ENCODE results near the gene HOXB1. TPM values are rescaled to one million over a fixed set of nuclear protein-coding genes. Genes with fewer than 3 reads are reported as not detected.

Gene HOXB1
- total RNA-seq, 1 experiment from 2014 or later, result not detected

DNA sequence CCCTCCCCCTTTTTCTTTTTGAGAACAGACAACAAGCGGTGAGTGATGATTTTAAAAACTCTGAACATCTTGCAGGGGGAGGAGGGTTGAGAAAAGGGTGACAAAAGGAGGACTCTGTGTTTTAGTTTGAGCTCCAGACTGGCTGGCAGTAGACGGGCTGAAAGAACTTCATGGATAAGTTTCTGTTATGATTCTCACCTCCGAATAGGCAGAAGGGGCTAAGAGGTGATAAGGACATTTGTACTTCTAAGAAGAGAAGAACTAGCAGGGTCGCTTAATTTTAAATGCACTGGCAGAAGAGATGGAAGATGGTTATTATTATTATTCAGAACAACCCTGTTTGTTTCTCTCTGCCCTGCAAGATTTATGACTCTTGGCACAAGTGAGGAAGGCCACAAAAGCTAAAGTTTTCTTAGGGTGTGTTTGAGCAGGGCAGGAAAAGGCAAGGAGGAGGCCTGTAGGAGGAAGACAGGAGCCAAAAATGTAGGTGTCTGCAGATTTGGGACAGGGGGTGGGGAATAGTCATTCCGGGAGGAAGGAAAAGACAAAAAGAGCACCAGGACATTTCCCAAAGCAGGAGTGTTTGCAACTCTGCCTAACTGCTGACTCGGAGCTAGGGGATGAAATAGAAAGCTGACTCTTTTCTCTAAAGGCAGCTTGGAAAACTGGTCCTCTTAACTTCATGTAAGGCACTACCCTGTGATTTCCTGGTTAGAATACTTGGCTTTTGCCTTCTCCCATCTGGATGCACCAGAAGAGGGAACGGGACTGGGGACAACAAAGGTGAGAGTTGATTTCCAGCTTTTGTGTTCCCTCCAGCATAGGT lies 26.0 kb upstream of the HOXB1 start:
- Histone ChIP-seq H3F3A (ENCODE audit: insufficient read depth, low read depth) (no peaks in the 10 kb centered on the region), H2AFZ (no peak overlapping the region), H3K9me3 (ENCODE audit: insufficient read depth, low read depth) (no peaks in the 10 kb centered on the region), H3K4me1 (replicated peaks; ENCODE audit: insufficient read depth) (no peaks in the 10 kb centered on the region), H3K4me3 (no peak overlapping the region), H3K79me2 (ENCODE audit: low read depth) (no peaks in the 10 kb centered on the region), H4K20me1 (ENCODE audit: insufficient read depth) (no peaks in the 10 kb centered on the region), H3K4me2 (no peak overlapping the region), H3K9me2 (ENCODE audit: insufficient read depth) (no peaks in the 10 kb centered on the region), H3K27ac (no peak overlapping the region), H3K27me3 (ENCODE audit: insufficient read depth, low read depth) (no peaks in the 10 kb centered on the region), H3K36me3 (ENCODE audit: low read depth) (no peaks in the 10 kb centered on the region)
- ChIA-PET POLR2A (ENCODE audit: unreplicated experiment) (no interaction called here), CTCF (interaction anchor here (0.7 kb wide), 1 partner anchor 430 kb away, joined by 5 read pairs; no protein-coding TSS in a partner anchor)
- BruUV-seq (replicated peaks), result no TSS peak
- DNase-seq, result no peak
- intact Hi-C loops (cut with micrococcal nuclease; ENCODE audit: unreplicated experiment), result no loop called here
- no peak for TF ChIP-seq EZH2 (IDR thresholded peaks at IDR 0.05; ENCODE audit: low read depth)
- TF ChIP-seq, protein P1, sequence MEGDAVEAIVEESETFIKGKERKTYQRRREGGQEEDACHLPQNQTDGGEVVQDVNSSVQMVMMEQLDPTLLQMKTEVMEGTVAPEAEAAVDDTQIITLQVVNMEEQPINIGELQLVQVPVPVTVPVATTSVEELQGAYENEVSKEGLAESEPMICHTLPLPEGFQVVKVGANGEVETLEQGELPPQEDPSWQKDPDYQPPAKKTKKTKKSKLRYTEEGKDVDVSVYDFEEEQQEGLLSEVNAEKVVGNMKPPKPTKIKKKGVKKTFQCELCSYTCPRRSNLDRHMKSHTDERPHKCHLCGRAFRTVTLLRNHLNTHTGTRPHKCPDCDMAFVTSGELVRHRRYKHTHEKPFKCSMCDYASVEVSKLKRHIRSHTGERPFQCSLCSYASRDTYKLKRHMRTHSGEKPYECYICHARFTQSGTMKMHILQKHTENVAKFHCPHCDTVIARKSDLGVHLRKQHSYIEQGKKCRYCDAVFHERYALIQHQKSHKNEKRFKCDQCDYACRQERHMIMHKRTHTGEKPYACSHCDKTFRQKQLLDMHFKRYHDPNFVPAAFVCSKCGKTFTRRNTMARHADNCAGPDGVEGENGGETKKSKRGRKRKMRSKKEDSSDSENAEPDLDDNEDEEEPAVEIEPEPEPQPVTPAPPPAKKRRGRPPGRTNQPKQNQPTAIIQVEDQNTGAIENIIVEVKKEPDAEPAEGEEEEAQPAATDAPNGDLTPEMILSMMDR (conservative IDR thresholded peaks at IDR 0.05), result no peak

GRCh38 chr17:48556229-48556575 lies 25.4 kb upstream of the HOXB1 start:
- Histone ChIP-seq H2AFZ (no peak overlapping the region), H3K4me3 (no peak overlapping the region), H3K27me3 (ENCODE audit: insufficient read depth, low read depth) (no peaks in the 10 kb centered on the region), H3K4me2 (no peak overlapping the region), H3K9me3 (ENCODE audit: insufficient read depth, low read depth) (no peaks in the 10 kb centered on the region), H3K4me1 (replicated peaks; ENCODE audit: insufficient read depth) (no peaks in the 10 kb centered on the region), H3K36me3 (ENCODE audit: low read depth) (no peaks in the 10 kb centered on the region), H3K27ac (no peak overlapping the region), H3K79me2 (ENCODE audit: low read depth) (no peaks in the 10 kb centered on the region), H3F3A (ENCODE audit: insufficient read depth, low read depth) (no peaks in the 10 kb centered on the region), H3K9me2 (ENCODE audit: insufficient read depth) (no peaks in the 10 kb centered on the region), H4K20me1 (ENCODE audit: insufficient read depth) (no peaks in the 10 kb centered on the region)
- POLR2A ChIA-PET (ENCODE audit: unreplicated experiment), result no interaction called here
- no TSS peak for BruUV-seq (replicated peaks)
- intact Hi-C loops (cut with micrococcal nuclease; ENCODE audit: unreplicated experiment), result no loop called here
- no peak for TF ChIP-seq EZH2 (IDR thresholded peaks at IDR 0.05; ENCODE audit: low read depth)
- TF ChIP-seq, protein P1 (conservative IDR thresholded peaks at IDR 0.05), result no peak
- CTCF ChIA-PET, result interaction anchor here (0.7 kb wide), 1 partner anchor 429 kb away, joined by 5 read pairs; no protein-coding TSS in a partner anchor
- no peak for DNase-seq

GRCh38 chr17:48555258-48556228 lies 24.7 kb upstream of the HOXB1 start:
- no peak for TF ChIP-seq EZH2 (IDR thresholded peaks at IDR 0.05; ENCODE audit: low read depth)
- TF ChIP-seq, protein P1 (conservative IDR thresholded peaks at IDR 0.05), result peak; percentile 29; the same call in 1 of the 2 replicates
- intact Hi-C loops (cut with micrococcal nuclease; ENCODE audit: unreplicated experiment), result no loop called here

More at GRCh38 chr17:48555258-48556228, 24.7 kb upstream of the HOXB1 start:
- Histone ChIP-seq H3K27ac (0 out of 2 replicates have a peak overlapping the region, but pooled peaks have one; percentile 34), H3K36me3 (ENCODE audit: low read depth) (no peaks in the 10 kb centered on the region), H3K79me2 (ENCODE audit: low read depth) (no peaks in the 10 kb centered on the region), H3K9me3 (ENCODE audit: insufficient read depth, low read depth) (no peaks in the 10 kb centered on the region), H3F3A (ENCODE audit: insufficient read depth, low read depth) (no peaks in the 10 kb centered on the region), H3K9me2 (ENCODE audit: insufficient read depth) (no peaks in the 10 kb centered on the region), H3K4me2 (peak overlapping the region; percentile 67), H2AFZ (peak overlapping the region; percentile 75; the same call in 1 of the 2 replicates), H4K20me1 (ENCODE audit: insufficient read depth) (no peaks in the 10 kb centered on the region), H3K27me3 (ENCODE audit: insufficient read depth, low read depth) (no peaks in the 10 kb centered on the region), H3K4me1 (replicated peaks; ENCODE audit: insufficient read depth) (no peaks in the 10 kb centered on the region), H3K4me3 (peak overlapping the region; percentile 42; the same call in 1 of the 2 replicates)
- peak in 1 of 2 experiments; percentile 49 for DNase-seq
- POLR2A ChIA-PET (ENCODE audit: unreplicated experiment), result interaction anchor here (0.6 kb wide), 1 partner anchor 50 kb away, joined by 3 read pairs; no protein-coding TSS in a partner anchor
- CTCF ChIA-PET, result interaction anchor here (0.5 to 0.7 kb wide), 2 partner anchors 429 to 694 kb away, joined by 4 to 5 read pairs; no protein-coding TSS in a partner anchor
- no TSS peak for BruUV-seq (replicated peaks)

All from PC-9 (cell line).